AG20443 (cell line): ENCODE results near the gene IARS2.
"Not testable (repeated sequence)": the region's sequence is repeated elsewhere in the genome, so short reads cannot be mapped to it uniquely, and the experiment has no call there.

Source experiments
- DNase-seq: peaks from one replicate; pipeline ENCODE4 v3.0.0; 2012; ENCODE audit warnings: low spot score, mixed read lengths

IARS2 gene

DNA sequence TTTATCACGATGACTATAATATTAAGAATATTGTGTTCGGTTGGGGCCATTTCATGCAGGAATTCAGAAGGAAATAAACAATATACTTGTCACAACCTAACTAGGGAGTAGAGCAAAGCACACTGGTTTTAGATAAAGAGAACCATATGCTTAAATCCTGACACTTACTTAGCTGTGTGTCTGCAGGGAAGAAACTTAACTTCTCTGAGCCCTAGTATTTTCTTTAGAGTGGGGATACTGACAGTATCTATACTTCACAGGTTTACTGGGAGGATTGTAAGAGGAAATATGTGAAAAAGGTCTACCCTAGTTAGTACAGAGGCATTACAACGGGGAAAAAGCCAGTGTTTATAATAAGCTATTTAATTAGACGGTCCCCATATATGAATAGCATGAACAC lies 72.9 kb downstream of the IARS2 start:
- DNase-seq, result no peak

- not testable (repeated sequence) for DNase-seq
Observed at GRCh38 chr1:220169887-220170286, 76.0 kb downstream of the IARS2 start.

DNA sequence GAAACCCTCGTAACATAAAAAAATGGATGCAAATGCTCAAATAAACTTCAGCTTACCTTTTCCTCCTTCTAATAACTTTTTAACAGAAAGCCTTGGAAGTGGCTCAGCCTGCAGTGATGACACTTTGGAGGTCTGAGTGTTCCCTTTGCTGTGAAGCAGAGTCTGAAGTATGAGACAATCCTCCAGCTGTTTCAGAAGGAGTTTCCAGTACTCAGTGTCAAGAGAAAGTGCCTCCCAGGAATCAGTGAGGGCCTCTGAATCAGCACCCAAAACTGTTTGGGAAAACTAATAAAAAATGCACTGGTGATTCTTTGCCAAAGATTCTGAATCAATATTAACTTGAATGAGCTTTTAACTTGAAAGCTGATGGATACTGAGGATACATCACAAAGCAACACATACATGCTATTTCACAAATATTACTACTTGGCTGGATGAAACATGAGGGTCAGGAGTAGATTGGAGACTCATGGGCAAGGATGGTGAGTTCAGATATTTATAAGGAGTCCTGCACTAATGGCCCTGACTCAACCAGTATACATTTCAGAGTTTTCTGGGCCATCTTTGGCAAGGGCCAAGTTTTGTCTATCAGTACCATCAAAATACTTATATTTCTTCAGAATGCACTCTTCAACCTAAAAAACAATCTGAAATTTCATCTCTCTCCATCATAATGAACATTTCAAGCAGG lies 77.0 kb downstream of the IARS2 start:
- DNase-seq, result no peak

DNA sequence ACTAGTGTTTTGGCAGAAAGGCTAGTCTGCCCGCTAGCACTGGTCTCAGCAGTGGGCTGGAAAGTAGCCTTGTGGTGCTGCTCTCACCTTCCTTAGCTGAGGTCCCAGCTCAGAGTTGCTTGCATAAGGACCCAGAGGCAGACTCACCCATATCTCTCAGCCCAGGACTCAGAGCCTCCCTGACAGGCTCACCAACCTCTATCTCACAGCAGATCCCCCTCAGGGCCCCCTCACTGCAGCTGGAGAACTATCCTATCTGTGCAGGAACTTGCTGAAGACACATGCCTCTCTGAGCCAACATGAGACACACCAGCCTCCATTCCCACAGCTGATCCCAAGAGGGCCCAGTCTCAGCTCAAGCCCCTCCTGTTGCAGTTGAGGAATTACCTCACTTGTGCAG lies 82.6 kb downstream of the IARS2 start:
- no peak for DNase-seq

DNA sequence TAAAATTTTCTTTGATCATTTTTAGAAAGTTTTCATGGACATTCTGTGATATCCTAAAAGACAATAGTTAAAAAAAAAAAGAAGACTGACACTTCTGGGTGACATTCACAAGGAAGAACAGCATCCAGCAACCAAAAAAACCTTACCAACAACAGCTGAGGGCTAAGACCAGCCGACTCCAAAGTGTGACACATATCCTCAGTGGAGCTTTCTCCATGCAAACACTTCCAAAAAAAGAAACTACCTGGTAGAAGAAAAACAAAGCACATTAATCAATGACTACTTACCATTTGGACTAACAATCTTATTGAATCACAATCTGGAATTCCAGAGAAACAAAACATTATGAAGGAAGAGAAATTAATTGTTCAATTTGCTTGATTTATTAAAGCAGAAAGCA lies 88.2 kb downstream of the IARS2 start:
- no peak for DNase-seq

DNA sequence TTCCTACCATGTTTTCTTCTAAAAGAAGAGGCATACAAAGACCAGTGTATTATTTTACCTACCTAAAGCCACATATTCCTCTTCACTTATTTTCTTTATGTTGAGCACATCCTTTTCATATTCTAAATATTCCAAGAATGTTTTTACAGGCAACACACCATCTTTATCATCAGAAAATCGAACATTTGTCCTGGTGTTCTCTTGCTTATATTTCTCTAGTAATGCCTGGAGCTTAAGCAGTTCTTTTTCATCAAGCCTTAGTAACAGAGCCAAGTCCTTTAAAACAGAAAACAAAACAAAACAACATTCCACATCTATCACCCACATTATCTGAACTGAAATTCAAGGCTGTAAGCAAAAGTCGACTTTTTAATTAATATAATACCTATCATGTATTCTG lies 88.7 kb downstream of the IARS2 start:
- DNase-seq, result no peak

GRCh38 chr1:220184506-220184905 lies 90.6 kb downstream of the IARS2 start:
- DNase-seq, result no peak

- DNase-seq, result no peak
Observed at GRCh38 chr1:220186752-220187151, 92.8 kb downstream of the IARS2 start.

- no peak for DNase-seq
Observed at GRCh38 chr1:220188538-220188937, 94.6 kb downstream of the IARS2 start.

DNA sequence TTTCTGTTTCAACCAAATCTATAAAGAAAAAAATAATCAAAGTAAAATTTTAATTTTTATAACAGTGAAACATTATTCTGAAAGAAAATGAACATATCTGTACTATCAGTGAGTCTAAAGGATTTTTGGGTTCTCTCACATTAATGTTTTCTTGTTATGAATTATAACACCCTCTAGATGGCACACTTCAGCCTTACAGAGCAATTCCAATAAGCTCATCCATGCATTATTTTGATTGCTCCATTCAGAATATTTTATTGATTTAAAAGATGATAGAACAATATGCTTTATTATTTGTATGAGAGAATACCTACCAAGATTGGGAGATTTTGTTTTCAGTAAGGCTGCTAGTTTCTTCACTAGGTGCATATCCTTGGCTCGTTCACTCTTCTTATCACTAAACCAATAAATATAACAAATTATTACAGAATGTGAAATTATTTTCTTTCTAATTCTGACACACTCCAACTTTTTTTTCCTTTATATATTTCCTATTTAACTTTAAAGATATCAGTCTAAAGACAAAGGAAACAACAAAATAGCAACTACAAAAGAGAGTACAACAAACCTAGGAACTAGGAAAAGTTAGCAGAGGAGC lies 95.9 kb downstream of the IARS2 start:
- peak; percentile 45 for DNase-seq

- DNase-seq, result no peak
Observed at GRCh38 chr1:220195701-220196100, 101.8 kb downstream of the IARS2 start.
